NOMO-1 treated with DMSO at 0.1 percent for 48 hours (cell line): ENCODE measurements around the gene MORN1.

Experiments
- DNase-seq: peaks from one replicate; lab custom pipeline; 2025; ENCODE audit not compliant: unreplicated experiment; lab: John Stamatoyannopoulos, UW

The MORN1 gene

DNA sequence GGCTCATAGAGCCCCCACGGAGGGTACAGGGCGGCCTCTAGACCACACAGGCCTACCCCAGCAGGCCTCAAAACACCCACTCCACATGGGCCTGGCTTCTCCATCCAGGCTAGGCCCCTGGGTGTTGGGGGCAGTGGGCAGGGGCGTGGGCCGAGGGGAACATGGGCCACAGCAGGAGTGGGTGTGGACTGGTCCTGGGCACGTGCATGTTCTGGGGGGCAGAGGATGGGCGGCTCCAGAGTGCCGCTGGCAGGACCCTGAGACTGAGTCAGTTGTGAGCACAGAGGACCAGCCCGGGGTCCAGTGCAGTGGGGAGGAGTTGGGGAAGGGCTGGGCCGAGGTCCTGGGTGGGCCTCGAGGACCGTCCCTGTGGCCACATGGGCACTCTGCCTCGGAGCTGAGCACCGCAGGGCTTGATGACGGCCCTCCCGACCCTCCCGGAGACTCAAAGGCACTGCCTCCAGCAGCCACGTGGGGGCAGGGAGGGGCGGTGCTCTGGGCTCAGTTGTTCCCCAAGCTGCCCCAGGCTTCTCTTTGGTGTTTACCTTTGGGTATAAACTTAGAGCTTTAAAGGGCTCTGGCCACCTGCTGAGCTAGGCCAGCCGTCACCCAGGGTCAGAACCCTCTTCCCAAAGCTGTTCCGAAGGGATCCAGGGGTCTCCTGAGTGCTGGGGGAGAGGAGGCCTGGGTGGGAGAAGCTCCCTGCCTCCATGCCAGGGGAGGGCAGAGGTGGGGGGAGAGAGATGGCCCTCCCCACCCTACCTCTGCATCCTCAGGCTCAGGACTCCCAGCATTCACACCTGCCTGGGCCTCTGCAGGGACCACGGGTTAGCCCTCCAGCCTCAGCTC is 79.9 kb downstream of the MORN1 start:
- DNase-seq = peak; percentile 3

DNA sequence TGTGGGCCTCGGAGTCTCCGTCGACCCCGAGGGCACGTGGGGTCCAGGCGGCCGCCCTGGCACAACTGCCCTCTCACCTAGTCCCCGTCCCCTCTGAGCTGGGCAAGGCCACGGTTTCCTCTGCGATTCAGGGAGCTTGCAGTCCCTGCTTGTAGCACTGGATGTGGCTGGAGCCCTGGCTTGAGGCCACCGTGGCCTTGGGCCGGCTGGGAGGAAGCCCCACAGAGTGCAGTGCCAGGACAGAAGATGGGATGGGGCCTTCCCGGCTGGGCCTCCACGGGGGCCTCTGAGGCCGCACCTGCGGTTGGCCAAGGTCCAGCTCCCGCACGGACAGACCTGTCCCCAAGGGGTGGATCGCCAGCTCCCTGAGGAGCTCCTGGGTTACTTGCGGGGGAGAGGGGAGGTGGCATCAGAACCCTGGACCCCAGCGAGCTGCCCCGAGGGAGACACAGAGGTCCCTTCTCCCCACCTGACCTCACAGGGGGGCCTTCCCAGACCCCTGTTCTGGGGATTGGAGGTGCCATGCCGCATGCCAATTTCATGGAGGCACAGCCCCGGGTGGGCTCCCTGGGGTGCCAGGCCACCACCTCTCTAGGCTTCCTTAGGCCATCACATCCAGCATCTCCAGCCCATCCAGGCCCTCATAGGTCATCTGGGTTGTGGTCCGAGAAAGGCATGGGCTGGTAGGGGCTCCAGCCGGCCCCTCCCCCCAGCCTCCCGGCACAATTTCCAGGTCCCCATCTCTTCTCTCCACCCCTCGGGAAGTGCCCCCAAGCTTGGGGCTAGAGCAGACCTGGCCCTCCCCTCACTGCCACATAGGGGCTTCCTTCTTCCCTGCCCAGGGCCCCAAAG is 80.8 kb downstream of the MORN1 start:
- DNase-seq = no peak

DNA sequence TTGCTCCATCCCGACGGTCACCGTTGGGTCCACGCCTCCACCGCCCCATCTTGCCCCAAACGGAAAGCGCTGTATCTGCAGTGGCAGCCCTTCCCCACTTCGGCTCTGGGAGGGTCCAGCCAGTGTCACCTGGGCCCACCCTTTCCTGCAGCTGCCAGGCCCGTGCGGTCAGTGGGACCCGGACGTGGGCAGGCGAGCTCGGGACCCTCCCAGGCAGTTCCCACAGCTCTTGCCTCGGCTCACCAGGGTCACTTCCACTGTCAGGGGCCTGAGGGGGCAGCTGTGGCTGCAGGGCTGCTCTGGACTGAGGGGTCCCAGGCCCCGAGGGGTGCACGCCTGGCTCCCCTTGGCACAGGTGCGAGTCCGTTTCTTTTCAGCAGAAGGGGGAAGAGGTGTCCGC is 82.5 kb downstream of the MORN1 start:
- DNase-seq = no peak

DNA sequence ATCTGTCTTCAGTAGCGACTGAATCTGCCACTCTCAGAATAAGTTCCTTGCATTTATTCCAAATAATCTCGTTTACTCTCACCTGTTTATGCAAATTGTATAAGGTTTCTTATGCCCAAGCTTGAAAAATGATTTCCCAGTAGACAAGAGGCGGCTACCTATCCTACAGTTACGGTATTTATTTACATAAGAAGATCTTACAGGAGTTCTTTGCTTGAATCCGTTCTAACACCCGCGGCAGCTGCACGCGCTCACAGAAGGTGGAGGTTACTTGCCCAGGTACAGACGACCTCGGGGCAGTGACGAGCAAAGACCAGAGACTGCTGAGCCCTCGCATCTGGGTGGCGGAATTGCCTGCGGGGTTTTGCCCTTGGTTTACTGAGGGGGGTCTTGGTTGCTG is 83.4 kb downstream of the MORN1 start:
- DNase-seq = no peak

DNA sequence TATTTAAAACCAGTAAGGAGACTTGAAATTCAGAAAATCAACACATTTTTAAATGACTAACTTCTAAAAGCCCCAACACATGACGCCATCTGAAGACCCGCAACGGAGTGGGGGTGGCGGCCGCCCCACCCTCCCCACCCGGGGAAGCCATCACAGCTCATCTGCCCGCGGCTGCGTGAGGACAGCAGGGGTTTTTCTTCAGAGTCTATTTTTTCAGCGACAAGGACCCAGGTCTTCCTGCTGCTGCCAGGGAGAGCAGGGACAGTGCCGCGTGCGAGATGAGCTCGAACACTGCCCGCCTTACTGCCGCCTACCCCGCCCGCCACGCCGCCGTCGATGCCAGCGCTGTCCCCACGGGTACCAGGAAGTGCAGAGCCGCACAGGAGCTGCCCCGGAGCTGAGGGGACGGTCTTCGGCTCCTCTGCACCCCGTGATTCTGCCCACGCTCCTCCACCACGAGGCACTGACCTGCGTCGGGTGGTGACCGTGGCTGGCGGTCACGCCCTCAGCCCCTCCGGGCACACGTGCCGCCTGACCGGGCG is 84.2 kb downstream of the MORN1 start:
- DNase-seq = no peak

DNA sequence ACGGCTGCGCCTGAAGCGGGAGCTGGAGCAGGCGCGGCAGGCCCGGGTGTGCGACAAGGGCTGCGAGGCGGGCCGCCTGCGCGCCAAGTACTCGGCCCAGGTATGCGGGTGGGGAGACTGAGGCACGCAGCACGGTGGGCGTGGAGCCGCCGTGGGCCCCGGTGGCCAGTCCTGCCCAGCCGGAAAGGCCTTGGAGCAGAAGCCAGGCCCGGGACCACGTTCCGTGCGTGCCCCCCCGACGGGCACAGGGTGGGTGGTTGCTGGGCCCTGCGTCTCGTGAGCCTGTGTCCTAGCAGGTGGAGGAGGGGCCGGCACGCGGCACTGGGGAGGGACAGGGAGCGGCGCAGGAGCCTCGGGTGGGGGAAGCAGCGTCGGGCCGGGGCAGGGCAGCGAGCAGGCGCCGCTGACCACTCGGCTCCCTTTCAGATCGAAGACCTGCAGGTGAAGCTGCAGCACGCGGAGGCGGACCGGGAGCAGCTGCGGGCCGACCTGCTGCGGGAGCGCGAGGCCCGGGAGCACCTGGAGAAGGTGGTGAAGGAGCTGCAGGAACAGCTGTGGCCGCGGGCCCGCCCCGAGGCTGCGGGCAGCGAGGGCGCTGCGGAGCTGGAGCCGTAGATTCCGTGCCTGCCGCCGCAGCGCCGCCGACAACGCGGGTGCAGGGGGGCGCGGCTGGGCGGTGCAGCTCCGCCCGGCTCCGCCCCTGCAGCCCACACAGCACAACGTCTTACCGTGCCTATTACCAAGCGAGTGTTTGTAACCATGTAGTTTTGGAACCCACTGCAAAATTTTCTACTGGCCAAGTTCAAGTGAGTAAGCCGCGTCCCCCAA is 85.0 kb downstream of the MORN1 start:
- no peak for DNase-seq

DNA sequence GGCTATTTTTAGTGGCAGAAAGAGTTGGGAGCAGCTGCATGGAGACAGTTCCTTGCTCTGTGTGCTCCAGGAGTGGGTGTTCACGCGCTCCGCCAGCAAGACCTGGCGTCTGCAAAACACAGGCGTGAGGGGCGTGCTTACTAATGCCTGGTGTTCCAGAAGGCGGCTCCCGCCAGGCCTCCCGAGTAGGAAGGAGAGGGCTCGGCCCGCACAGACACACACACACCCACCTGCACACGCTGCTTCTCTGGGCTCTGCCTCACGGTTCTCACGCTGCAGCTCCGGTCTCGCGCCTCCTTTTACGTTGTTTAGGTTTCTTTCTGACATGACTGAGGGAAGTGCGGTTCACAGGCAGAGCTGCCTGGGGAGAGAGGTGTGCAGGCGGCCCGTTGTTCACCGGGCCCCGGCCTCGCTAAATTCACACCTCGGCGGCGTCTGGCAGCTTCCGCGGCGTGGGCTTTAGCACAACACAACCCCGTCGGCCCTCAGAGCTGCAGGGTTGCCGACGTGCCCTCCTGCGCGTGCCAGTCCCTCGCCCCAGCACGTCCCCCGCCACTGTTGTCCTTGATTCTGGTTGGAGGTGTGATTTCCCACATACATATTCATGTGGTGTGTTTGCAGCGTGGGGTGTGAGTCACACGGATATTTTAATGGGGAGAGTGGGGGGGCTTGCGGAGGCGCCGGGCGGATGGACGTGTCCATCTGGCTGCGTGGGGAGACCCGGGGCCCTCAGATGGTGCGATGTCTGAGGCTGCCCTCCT is 86.3 kb downstream of the MORN1 start:
- no peak for DNase-seq

DNA sequence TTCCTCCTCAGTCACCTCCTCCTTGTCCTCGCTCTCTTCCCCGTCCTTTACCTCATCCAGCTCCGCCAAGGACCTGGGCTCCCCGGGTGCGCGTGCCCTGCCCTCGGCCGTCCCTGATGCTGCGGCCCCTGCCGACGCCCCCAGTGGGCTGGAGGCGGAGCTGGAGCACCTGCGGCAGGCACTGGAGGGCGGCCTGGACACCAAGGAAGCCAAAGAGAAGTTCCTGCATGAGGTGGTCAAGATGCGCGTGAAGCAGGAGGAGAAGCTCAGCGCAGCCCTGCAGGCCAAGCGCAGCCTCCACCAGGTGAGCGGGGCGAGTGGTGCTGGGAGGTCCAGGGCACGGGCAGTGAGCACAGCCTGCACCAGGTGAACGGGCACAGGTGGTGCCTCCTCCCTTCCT is 87.1 kb downstream of the MORN1 start:
- DNase-seq = no peak

DNA sequence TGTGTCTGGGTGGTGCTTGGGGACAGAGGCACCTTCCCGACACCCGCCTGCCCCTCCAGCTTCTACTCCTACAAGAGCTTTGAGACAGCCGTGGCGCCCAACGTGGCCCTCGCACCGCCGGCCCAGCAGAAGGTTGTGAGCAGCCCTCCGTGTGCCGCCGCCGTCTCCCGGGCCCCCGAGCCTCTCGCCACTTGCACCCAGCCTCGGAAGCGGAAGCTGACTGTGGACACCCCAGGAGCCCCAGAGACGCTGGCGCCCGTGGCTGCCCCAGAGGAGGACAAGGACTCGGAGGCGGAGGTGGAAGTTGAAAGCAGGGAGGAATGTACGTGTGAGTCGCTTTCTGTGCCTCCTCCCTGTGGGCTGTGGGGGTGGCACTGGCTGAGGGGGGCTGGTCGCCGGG is 87.6 kb downstream of the MORN1 start:
- DNase-seq = no peak

DNA sequence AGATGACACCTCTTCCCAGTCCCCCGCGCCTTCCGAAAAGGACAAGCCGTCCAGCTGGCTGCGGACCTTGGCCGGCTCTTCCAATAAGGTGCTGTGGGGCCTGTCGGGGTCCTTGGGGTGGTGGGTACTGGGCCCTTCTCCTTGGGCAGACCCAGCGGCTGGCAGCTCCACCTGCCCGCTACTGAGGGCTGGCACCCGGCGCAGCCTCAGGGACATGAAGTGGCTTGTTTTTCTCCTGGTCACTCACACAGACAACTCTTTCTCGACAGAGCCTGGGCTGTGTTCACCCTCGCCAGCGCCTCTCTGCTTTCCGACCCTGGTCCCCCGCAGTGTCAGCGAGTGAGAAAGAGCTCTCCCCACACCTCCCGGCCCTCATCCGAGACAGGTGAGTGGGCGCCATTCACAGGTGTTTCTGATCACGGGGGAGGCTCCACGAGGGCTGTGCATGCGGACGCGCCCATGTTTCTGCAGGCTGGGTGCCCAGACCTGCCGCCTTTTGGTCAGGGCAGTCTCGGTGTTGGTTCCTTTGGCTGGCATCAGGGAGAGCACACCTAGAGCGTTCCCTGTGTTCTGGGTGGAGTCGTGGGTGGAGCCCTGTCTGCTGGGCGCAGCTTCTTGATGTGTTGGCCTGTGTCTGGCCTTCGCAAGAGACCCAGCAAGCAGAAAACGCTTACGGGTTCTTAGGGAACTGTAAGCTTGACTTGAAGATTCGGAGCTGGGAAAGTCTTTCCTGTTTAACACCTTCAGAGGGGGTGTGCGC is 88.2 kb downstream of the MORN1 start:
- DNase-seq = no peak

DNA sequence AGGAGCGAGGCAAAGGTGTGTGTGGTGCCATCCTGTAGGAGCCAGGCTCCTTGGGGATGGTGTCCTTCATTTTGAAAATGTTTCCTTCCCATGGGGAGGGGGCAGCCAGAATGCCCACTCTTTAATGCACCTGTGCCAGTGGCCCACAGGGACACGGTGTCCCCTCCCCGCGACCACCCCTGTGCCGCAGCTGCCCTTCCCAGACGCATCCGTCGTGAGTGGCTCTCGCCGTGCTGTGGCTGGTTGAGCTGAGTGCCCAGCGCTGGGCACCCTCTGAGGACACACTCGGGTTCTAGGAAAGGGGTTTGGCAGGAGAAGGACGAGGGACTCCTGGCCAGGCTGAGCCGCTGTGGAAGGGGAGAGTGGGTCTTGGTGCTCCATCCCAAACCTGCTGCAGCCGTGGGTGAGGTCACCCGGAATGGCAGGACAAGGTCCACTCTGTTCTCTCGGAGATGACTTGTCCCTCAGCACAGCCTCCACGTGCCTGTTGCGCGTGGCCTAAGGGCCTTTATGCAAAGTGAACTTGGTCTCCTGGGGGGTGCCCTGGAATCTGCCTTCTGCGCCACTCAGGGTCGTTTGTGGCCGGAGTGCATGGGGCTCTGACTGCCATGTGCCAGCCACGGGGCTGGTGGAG is 88.9 kb downstream of the MORN1 start:
- no peak for DNase-seq

DNA sequence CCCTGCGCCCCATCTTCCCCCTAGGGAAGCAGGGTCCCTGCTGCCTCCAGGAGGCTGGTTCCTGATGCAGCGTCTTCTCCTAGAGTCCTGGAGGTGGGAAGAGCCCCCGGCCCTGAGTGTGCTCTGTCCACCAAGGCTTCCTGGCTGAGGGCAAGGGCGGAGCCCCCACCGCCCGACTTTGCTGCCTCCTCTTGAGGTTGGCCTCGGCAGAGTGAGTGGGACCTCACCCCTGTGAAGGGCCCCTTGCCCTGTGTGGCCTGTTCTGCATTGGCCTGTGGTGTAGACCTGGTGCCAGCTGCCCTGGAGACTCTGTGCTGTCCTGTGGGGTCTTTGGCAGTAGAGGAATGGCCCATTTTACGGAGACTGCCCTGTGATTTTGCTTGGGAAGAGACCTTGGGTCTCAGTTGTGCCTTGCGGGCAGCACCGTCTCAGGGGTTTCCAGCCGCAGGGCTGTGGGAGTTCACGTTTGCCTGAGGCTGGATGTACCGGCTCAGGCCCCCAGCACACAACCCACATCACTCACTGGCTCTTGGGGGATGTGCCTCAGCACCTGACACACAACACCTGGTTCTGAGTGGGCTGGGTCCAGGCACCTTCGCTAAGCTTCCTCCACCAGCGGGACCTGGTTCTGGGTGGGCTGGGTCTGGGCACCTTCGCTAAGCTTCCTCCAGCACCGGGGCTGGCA is 89.6 kb downstream of the MORN1 start:
- DNase-seq = no peak

DNA sequence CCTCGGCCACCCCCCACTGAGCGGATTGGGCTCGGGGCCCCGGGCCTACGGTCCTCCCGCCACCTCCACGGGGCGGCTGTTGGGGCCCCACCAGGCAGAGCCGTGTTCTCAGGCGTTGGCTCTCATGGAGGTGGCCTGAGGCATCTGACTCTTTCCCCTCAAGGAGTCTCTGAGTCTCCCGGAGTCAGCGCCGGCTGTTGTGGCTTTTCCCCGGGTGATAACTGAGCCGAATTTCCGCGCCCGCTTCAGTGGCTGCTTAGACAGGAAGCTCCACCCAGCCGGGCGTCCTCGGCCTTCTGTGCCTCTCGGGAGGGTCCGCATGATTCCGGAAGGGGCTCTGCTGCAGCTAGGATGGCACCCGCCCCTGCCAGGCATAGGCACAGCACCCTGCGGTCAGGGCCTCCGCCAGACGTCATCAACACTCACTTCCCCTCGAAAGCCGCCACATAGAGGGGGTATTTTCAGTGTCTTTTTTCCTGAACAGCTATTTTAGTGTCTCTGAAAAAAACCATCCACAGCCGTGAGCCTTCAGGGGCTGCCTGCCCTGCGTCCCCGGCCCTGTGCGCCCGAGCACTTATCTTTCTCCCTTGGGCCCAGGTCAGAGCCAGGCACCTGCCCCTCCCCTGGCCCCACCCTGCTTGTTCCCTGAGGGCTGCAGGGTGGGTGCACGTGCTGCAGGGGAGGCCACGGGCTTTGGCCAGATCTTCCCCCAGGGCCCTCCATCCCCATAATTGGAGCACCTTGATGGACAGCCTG is 90.3 kb downstream of the MORN1 start:
- DNase-seq = peak; percentile 95

DNA sequence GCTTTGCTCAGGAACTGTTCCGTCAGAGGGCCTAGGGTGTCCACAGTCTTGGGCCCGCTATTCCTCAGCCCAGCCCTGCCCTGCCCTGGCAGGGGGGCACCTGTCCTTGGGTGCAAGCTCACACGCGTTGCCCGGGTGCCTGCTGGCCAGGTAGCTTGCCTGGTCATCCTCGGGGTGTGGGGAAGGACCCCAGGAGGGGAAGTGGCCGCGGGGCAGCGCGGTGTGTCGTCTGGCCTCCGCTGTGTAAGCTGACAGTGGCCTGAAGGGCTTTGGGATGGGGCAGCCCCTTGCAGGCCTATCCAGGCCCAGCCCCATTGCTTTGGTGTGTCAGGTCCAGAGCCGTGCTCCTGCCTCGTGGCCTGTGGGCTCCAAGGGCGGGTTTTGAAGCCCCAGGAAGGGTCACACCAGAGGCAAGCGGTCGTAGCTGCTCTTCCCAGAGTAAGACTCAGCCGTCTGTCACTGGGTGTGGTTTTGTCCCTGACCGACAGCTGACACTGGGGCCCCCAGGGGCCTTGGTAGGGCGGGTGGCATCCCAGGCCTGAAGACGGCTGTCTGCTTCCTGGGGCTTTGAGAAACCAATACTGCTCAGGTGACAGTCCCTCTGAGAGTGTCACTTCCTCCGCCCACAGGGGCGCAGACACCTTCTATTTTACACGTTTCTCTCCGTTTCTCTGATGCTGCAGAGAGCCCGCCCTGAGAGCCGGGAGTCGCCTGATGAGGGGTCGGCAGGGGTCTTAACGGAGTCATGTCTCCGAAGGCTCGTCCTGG is 91.2 kb downstream of the MORN1 start:
- DNase-seq = peak; percentile 38

DNA sequence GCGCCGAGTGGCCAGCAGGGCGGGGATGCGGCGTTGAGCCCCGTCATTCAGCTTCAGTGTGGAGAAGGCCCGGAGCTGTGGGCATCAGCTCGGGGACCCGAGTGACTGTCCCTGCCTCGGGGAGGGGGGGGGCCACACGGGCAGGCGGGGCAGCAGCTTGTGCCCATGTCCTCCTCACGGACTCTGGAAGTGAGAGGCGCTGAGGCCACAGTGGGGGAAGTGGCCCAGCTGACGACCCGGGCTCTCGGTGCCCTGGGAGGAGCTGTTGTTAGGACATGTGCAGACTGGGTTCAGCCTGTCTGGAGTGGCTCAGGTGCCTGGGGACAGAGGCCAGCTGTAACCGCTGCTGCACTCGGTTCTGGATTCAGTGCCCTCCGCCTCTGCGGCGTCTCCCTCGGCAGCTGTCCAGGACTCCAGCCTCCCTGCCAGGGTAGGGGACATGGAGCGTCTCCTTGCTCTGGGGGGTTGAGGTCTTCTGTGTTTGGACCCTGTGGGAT is 92.2 kb downstream of the MORN1 start:
- peak; percentile 11 for DNase-seq

DNA sequence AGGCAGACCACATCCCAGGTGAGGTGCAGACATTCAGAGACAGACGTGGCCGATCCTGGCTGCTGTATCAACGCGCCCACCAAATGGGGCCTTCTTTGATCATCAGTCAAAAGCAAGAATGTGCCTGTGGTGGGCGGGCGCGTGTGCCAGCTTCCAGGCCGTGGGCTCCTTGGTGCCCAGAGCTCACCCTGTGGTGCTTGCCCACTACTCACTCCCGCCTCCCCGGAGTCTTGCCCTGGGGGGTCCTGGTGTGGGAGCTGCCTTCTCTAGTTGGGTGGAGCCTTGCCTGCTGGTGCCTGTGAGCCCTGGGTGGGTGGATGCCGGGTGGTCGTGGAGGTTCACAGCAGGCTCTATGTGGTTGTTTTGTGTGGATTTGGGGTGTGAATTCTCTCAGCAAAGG is 92.7 kb downstream of the MORN1 start:
- no peak for DNase-seq
